Sigmoid colon (tissue), 4 donors: Measurements from ENCODE around the gene ARHGAP15.

Experiments
- EP300 ChIP-seq, 4 donors: sonication (generic); formaldehyde crosslinking; IDR thresholded peaks; one replicate each; pipeline ENCODE4 v1.6.1; 2017; ENCODE audit warnings: antibody characterized with exemption in 4 of 4
- POLR2A ChIP-seq, 2 donors: fragments of 450-650 bp; IDR thresholded peaks; one replicate each; pipeline ENCODE4 v1.6.1; 2016; ENCODE audit warnings: antibody characterized with exemption in 2 of 2, mild to moderate bottlenecking in 2 of 2, moderate library complexity in 2 of 2
- POLR2AphosphoS5 ChIP-seq, 4 donors: sonication (generic); formaldehyde crosslinking; IDR thresholded peaks; one replicate each; pipeline ENCODE4 v1.6.1; 2017; ENCODE audit warnings: antibody characterized with exemption in 4 of 4
- TF ChIP-seq, protein P1 (sequence below), 4 experiments: fragments of 450-650 bp in 3 of 4; fragments of 200-600 bp in 1 of 4; IDR thresholded peaks; one replicate each; pipeline ENCODE4 v1.5.1; 2016 to 2019; ENCODE audit warnings: antibody characterized with exemption in 4 of 4, mild to moderate bottlenecking in 3 of 4, moderate library complexity in 2 of 4

DNA sequence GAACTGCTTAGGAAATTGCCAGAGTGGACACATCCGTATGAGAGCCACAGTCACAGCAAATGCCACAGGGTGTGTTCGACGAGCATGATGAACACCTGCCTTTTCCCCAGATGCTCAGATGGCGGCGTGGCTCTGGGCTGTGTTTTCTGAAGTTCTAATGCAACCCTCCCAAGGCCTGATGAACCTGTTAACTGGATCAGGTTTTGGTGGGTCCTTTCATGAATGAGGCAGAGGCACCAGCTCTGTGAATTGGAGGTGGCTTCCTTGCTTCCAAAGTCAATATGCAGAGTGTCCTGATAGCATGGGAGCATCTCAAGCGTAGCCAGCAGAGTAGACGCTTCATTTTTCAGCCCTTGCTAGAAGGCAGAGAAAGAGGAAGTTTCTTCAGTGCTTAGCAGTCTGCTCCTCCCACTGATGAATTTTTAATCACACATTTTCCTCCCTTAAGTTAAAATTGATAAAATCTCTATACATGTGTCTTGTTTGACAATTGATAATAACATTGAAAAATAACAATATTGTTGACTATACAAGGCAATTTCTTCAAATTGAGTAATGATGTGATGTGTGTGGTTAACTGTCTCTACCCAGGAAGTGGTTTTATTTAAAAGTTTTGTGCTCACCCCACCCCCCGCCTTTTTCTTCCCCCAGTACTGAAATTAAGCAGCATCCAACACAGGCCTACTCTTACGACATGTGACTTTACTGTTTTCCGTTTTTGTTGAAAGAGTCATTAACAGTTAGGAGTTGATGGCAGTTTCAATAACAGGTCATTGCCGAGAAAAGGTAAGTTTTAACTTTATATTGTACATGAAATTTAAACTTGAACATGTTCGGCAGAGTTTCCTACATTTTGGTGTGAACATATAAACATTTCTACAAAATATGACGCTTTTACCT, at the start of gene ARHGAP15:
- TF ChIP-seq POLR2A (IDR thresholded peaks at IDR 0.05): no peak
- TF ChIP-seq, protein P1, sequence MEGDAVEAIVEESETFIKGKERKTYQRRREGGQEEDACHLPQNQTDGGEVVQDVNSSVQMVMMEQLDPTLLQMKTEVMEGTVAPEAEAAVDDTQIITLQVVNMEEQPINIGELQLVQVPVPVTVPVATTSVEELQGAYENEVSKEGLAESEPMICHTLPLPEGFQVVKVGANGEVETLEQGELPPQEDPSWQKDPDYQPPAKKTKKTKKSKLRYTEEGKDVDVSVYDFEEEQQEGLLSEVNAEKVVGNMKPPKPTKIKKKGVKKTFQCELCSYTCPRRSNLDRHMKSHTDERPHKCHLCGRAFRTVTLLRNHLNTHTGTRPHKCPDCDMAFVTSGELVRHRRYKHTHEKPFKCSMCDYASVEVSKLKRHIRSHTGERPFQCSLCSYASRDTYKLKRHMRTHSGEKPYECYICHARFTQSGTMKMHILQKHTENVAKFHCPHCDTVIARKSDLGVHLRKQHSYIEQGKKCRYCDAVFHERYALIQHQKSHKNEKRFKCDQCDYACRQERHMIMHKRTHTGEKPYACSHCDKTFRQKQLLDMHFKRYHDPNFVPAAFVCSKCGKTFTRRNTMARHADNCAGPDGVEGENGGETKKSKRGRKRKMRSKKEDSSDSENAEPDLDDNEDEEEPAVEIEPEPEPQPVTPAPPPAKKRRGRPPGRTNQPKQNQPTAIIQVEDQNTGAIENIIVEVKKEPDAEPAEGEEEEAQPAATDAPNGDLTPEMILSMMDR (IDR thresholded peaks at IDR 0.05): no peak
- no peak for TF ChIP-seq EP300 (IDR thresholded peaks at IDR 0.05)
- no peak for TF ChIP-seq POLR2AphosphoS5 (IDR thresholded peaks at IDR 0.05)
